Embryonic facial prominence (tissue), 1 donor: Measurements from ENCODE around the gene ASTN2.

Source experiments
- DNase-seq: peaks from one replicate; pipeline ENCODE4 v3.0.0-alpha.2; 2016; ENCODE audit errors: extremely low spot score

The ASTN2 gene

DNA sequence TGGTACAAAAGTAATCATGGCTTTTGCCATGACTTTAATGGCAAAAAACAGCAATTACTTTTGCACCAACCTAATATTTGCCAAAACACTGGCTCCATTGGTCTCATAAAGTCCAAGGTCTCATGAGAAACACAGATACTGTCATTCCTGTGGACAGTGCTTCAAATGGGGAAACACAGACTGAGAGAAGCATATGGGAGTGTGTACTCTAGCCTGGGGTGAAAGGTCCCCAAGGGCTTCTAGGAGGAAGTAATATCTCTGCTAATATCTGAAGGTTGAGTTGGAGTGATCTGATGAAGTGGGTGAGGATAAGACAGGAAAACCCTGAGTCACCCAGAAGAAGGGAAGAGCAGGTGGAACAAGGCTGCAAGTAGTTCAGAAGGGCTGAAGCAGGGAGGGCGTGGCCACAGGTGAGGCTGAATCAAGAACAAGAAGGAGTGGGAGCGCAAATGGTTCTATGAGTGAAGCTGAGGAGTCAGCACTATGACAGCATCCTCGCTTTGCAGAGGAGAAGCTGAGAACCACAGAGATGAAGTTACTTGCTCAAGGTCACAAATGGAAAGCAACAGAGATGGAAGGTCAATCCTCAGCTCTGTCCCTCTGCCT, 164.1 kb downstream of the ASTN2 start:
- no peak for DNase-seq

DNA sequence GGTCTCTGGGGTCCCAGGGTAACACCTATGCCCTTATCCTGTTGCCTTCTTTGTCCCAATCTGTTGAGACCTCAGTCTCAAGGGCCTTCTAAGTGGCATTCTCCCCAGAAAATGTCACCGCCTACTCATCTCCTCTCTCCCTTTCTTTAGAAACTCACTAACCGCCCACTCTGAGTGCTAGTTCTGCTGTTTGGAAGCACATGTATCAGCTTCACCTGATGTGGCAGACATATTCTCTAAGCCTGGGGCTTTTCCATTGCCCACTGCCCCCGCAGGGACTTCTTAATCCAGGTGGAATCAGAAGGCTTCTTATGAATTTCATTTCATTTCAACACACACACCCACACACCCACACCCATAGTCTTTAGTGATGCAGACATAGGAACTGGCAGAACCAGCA, 165.1 kb downstream of the ASTN2 start:
- DNase-seq: no peak

DNA sequence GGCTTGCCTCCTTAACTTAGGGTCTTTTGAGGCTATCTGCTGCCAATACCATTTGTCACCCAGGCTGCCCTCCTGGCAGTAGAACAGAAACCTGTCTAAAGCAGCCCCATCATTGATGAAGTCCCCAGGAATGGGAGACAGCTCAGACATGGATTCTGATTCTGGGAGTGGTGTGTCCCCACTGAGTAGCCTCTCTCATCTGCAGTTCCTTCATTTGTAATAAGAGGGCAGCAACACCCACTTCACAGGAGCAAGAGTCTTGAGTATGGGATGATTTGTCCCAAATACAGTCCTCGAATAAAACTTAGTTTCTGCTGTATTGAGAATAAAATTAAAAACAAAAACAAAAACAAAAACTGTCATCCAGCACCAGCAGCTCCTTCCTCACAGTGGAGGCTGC, 167.6 kb downstream of the ASTN2 start:
- no peak for DNase-seq

DNA sequence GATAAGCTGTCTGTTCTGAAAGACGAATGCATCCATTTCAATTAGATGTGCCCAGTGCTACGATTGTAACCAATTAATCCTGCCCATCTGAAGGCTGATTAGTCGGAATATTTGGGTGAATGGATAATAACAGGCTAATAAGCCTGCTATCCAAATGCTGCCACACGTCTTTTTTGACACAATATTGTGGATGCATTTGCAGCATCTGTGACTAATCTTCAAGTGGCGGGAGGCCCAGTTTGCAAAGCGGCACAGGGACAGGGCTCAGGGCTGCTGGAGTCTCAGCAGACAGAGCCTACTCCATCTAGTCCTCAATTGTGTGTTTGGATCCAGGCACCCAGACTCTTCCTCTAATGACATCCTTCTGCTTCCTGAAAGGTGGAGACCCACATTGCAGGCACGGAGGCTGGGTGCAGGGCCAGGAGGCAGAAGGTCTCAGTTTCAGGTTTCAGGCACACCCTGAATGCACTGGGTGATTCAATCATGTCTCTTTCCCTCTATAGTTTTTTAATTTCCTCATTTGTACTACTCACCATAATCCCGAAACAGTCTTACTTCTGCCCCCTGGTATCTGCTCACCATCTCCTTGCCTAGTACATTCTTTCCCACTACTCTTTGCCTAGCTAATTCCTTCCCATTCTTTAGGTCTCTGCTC, 169.6 kb downstream of the ASTN2 start:
- DNase-seq: no peak

DNA sequence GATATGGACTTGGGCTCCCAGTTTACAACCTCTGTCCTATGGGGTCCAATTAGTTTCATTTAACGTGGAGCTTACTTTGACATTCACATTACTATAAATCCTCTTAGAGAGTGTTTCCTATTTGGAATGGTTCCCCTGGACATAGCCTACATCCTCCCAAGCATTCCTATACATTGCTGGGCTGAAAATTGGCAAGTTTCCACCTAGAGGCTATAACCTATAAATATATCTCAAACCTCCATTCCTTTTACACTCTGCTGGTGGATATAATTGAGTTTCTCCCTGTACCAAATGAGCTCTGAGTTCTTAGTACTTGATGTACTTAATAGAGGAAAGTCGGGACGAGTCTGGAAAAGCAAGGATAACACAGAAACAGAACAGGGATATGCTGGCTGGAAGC, 172.8 kb downstream of the ASTN2 start:
- DNase-seq: no peak

DNA sequence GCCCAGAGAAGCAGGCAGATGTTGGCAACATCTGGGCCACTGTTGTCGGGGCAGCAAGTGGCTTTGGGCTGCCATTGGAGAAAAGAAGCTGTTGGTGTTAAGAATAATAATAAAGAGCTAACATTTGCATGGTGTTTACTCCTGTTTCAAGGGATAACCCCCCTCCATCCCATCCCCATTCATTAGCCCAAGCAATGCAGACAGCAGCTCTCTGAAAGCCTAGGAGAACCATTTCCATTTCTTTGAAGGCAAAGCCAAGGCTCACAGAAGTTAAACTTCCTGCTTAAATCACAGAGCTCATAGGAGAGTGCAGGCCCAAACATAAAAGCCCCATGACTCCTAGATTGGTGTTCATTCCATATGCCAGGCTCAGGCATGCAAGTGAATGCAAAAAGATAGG, 175.4 kb downstream of the ASTN2 start:
- DNase-seq: no peak

DNA sequence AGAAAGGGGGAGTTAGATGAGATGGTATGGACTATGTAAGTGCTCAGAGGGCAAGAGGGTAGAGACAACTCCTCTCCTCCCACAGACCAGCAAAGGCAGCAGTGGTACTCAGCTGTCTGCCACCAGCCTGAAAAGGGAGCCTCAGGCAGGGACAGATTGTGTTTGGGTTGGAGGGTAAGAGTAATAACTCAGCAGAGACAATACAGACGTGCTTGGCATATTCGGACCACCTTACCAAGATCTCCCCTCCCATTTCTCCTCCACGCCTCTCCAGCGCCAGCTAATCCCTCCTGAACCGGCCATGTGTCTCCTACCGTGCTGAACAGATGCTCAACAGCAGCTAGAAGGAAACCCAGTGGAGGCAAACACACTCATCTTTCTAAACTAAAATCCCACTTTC, 180.8 kb downstream of the ASTN2 start:
- DNase-seq: no peak

DNA sequence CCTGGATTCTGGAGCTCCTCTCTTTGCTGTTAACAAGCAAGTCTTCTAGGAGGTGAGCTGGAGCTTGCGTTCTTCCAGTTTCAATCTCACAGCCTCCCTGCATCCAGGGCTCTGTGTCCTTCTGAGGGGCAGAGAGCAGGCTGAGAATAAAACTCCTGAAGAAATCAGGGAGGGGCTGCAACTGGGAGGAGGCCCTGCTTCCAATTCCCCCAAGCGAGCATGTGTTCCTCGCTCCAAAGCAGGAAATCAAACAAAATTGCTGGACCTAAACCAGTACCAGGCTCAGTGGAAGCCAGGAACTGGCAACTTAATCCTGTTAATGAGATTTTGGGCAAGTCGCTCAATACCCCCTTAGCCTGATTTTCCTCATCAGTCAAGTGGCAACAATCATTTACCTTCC, 181.8 kb downstream of the ASTN2 start:
- no peak for DNase-seq

DNA sequence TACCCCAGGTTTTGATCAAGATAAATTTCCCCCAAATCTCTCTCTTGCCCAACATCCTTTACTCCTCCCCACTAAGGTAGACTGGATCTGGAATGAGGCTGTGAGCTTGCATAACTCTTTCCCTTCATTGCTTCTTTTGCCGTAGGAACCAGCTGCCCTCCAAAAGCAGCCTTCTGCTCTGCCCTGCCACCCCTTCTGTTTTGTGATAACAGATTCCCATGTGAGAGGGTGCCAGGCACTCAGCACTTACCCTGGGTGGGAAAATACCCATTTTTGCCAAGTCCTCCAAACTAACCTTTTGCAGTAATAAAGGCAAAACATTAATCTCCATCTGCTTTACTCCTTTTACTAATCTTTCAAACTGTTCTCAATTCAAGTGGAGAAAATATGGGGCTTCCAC, 182.6 kb downstream of the ASTN2 start:
- DNase-seq: no peak

DNA sequence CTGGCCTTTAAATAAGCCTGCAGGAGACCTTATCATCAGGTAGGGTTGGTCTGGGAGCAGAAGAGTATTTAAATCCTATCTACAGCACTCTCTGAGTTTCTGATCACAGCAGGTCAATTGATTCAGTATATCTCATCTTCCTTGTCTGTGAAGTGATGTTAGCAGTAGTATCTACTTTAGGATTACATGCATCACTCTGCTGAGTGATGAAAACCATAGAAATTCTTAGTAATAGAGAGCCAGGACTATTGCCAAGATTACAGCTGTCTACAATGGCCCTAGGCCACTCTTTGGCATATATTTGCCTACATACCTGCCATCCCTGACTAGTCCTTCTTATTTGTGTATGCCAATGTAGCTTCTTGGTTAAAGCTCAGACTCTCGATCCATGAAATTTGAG, 183.8 kb downstream of the ASTN2 start:
- no peak for DNase-seq

DNA sequence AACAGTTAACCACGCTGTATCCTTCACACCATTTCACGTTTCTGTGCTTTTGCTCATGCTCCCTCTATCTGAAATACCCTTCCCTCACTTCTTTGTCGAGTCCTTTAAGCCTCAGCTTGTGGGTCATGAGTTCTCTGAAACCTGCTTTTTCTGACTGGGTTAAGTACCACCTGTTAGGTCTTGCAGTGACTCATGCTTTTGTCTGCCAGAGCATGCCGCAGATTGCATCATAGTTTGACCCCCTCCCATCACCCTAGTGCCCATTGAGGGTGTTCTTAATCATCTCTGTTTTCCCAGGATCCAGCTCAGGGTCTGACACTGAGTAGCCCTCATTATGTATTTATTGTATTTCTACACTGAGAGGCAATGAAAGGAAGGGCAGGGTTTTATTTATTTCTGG, 190.2 kb downstream of the ASTN2 start:
- no peak for DNase-seq

DNA sequence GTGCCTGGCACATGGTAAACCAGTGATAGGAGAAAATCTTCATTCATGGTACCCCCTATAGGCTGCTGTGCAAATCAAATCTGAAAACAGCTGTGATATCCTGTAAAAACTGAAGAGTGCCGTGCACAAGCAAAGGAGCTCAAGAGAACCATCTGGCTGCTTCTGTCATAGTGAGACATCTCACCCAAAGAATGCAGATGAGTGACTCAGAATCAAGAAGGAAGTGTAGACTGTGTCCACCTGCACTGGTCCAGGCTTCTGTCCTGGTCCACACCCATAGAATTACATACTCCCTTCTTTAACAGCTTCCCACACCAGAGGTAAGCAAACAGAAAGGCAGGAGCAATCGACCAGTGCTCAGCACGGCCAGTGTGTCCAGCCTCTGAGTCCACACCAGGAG, 195.9 kb downstream of the ASTN2 start:
- DNase-seq: no peak

DNA sequence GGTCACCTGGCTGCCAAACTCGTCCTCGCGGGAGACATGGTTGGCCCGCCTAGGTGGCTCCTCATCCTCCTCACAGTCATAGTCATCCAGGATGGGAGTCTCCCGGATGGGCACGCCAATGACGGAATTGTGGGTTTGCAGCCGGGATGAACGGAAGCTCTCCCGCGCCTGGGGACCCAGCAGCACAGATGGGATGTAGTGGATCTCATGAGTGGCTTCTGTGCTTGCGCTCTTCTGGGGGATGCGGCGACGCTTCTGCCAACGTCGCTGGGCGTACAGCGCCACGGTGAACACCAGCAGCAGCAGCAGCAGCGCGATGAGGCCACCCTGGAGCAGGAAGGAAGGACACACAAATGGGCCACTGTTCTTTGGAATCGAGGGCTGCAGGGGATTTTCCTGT, 200.4 kb downstream of the ASTN2 start:
- no peak for DNase-seq

DNA sequence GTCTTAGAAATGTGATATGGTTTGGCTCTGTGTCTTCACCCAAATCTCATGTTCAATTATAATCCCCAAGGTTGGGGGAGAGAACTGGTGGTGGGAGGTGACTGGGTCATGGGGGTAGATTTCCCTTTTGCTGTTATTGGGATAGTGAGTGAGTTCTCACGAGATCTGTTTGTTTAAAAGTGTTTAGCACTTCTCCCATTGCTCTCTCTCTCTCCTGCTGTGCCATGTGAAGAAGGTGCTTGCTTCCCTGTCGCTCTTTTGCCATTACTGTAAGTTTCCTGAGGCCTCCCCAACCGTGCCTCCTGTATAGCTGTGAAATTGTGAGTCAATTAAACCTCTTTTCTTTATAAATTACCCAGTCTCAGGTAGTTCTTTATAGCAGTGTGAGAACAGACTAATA, 203.6 kb downstream of the ASTN2 start:
- DNase-seq: no peak

DNA sequence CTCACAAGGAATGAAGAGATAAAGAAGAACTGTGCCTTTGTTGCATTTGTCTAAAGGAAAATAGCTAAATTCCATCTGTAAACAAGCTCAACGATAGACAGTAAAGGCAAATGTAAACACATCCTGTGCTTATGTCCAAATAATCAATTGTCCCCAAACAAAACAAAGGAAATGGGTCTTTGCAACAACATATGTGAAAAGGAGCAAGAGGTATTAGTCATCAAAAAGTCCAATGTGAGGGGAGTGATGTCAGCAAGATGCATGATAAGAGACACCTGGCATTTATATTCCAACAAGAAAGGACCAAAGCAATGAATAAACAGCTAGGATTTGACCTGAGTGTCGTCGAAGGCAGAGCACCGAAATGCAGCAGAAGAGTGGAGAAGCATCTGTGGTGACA, 209.1 kb downstream of the ASTN2 start:
- DNase-seq: no peak

DNA sequence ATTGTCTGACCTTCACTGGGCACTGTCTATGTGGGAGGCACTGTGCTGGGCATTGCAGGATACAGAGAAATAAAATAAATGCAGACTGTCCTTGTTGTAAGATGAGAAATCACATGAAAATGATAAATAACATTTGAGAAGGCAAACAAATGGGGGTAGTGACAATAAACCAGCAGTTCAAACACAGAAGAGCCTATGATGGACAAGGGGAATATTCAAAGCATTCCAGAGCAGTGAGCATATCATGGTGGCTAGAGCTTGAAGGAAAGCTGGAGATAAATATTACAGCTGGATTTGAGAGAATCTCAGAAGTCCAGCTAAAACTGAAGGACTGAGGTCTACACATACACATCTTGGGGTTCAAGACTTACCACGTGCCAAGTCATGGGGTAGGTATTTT, 209.9 kb downstream of the ASTN2 start:
- DNase-seq: no peak

DNA sequence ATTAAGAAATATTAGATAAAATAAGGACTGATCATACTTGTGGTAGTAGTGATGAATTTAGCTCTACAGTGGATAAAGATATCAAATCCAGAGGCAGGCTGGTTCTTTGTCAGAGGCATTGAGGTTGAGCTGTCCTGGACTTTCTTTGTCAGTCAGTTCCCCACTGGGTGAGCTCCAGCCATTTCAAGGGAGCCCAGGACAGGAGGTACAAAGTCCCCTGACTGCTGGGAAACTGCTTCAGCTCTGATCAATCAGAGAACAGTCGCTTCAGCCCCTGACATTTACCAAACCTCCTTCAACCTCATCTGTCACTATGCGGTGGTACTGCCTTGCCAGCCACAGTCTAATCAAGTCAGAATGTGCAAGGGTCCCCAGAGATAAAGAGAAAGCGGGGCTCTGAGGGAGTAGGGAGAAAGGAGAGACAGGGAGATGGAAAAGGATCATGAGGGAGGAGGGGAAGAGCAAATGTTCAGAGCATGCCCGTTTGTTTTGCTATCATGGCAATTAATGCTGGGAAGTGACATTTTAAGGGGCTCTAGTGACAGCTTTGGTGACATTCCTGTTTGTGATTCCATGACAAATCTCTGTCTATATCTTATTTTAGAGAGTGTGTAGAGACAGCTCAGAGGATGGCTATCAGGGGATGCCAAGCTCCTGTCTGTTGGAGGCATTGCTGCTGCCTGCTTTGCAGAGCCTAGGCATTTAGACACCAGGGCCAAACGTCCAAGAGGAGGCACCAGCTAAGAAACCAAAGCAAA, 223.2 kb downstream of the ASTN2 start:
- no peak for DNase-seq

DNA sequence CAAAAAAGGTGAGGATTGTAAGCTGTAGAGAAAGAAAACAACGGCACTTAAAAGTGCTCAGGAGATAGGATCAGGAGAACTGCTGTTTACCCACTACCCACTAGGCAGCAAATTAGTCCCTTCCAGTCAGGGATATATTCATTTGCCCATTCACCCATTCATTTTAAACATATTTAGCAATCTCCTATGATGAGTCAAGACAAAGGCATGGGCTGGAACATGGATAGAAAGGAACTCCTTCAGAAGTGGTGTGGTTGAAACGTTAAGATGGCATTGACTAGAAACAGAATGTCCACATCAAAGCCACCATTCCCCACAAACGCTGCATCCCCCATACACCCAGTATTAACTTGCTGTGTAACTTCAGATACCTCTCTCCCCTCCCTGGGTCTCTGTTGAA, 225.7 kb downstream of the ASTN2 start:
- no peak for DNase-seq

DNA sequence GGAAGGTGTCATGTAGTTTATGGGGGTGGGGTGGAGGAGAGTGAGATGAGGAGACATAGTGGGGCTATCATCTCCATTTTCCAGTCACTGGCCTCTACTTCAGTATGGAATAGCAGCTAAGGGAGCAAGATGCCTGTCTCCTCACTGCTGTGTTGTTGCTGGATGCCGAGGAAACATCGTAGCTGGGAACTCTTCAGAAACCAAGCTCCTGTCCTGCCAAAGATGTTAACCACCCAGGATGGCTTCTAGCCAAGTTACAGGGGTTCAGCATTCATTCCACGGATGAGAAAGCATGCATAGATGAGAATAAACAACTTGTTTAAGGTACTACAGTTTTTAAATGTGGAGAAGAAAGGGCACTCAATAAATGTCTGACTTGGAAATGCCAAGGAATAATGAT, 226.5 kb downstream of the ASTN2 start:
- no peak for DNase-seq

DNA sequence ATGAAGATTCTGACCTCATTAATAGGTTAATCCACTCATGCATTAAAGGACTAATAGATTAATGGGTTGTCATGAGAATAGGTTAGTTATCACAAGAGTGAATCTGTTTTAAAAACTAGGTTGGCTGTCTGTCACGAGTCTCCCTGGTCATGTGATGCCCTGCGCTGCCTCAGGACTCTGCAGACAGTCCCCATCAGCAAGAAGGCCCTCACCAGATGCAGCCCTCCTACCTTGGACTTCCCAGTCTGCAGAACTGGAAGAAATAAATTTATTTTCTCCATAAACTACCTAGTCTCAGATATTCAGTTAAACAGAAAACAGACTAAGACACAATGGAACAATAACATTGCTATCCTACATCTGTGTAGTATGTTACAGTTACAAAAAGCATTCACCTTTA, 227.4 kb downstream of the ASTN2 start:
- no peak for DNase-seq

DNA sequence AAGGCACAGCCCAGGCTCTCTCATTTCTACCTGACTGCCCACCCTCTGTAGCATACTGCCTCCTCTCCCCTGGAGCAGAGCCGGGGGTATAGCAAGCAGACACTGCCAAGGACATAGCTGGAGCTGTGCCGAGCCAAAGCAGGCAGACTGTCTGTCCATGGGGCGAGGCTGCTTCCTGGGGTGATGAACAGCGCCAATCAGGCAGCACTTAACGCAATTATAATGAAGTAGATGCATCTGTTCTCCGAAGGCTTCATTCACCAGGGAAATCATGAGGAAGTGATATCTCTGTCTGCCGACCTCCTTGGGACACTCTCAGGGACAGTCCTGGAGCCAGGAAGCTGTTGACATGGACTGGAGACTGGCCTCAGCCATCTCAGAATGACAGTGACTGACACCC, 230.7 kb downstream of the ASTN2 start:
- DNase-seq: no peak

DNA sequence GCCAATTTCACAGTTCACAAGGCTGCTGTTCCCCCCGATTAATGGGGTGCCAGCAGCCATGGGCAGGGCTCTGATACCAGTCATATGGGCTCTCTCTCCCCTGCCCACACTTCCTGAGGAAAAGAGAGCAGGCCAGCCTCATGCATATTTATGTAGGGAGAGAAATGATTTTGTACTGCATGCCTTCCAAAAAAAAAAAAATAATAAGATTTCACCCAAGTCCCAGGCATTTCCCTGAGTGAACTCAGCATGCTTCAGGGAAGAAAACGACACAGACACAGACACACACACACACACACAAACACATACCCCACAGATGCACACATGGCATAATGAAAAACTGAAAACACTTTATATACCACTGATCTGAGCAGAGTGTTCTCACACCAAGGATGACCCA, 232.8 kb downstream of the ASTN2 start:
- DNase-seq: no peak

DNA sequence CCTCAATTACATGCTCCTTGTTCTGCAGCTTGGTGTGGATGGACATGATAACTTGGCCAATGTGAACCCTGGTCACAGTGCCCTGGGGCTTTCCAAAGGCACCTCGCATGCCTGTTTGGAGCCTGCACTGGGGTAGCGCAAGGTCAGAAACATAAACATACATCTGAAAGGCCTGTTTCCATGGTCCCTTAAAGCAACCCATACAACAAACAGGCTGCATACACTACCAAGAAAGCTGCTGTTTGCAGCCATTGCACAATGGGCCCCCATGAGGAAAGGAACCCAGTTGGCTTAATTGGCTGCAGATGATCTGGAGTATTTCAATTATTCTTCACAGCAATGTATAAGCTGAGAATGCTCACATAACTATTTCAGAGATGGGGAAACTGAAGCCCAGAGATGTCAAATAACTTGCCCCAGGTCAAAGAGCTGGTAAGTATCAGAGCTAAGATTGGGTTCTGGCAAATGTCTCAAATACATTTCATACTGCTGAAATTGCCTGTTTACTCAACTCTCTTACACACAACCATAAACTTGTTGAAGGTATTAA, 233.9 kb downstream of the ASTN2 start:
- no peak for DNase-seq
